ENCODE data around the gene NOL12.

GRCh38 chr22:37731804-37732471 is 45.8 kb downstream of the NOL12 start:
- TF ChIP-seq, protein P1, sequence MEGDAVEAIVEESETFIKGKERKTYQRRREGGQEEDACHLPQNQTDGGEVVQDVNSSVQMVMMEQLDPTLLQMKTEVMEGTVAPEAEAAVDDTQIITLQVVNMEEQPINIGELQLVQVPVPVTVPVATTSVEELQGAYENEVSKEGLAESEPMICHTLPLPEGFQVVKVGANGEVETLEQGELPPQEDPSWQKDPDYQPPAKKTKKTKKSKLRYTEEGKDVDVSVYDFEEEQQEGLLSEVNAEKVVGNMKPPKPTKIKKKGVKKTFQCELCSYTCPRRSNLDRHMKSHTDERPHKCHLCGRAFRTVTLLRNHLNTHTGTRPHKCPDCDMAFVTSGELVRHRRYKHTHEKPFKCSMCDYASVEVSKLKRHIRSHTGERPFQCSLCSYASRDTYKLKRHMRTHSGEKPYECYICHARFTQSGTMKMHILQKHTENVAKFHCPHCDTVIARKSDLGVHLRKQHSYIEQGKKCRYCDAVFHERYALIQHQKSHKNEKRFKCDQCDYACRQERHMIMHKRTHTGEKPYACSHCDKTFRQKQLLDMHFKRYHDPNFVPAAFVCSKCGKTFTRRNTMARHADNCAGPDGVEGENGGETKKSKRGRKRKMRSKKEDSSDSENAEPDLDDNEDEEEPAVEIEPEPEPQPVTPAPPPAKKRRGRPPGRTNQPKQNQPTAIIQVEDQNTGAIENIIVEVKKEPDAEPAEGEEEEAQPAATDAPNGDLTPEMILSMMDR (IDR thresholded peaks at IDR 0.05; ENCODE audit: low read depth, low read length, poor library complexity, severe bottlenecking): no peak
- no peak for TF ChIP-seq EZH2phosphoT487 (IDR thresholded peaks at IDR 0.05; ENCODE audit: borderline replicate concordance, low read length)
